ENCODE data around the gene SH3RF1. TPM values are rescaled to one million over a fixed set of nuclear protein-coding genes. Genes with fewer than 3 reads are reported as not detected.
A peak's percentile ranks its signal among the peaks of the same experiment; 100 is the strongest.

The SH3RF1 gene
- total and polyA plus RNA-seq, 2 experiments from 2014 or later: 7.8 to 12.4 TPM

GRCh38 chr4:169174247-169174646 lies 96.5 kb downstream of the SH3RF1 start:
- H3K4me1 ChIP-seq (ENCODE audit: insufficient read depth): peaks cover 10% of the 10 kb centered on the region; the same call in 1 of the 2 replicates
- H3K4me3 Mint-ChIP-seq: no peak overlapping the region
- DNase-seq (ENCODE audit: low spot score) (no peak), ATAC-seq (peak; percentile 58)
- H3K27me3 Mint-ChIP-seq (ENCODE audit: insufficient read depth, low read depth, poor library complexity): peaks cover 2% of the 10 kb centered on the region
- H3K9me2 ChIP-seq (ENCODE audit: insufficient read depth): 0 out of 2 replicates have a peak, but pooled peaks cover 5% of the 10 kb centered on the region
- no peaks in the 10 kb centered on the region for H3K27me3 ChIP-seq (ENCODE audit: insufficient read depth)
- peaks cover 22% of the 10 kb centered on the region for H3K4me1 Mint-ChIP-seq
- H3K4me2 ChIP-seq: no peak overlapping the region
- H3K36me3 Mint-ChIP-seq (ENCODE audit: low read depth): no peaks in the 10 kb centered on the region
- H3F3A ChIP-seq (replicated peaks; ENCODE audit: low read depth): no peaks in the 10 kb centered on the region
- peak overlapping the region; percentile 1; the same call in 1 of the 2 replicates for H3K27ac Mint-ChIP-seq
- no peaks in the 10 kb centered on the region for H3K9me3 Mint-ChIP-seq
- TF ChIP-seq EZH2 (IDR thresholded peaks at IDR 0.05; ENCODE audit: low read depth, unreplicated experiment): no peak
- no peak for TF ChIP-seq ZNF331 (CRISPR knock-in tag; IDR thresholded peaks at IDR 0.05; ENCODE audit: low read depth)
- TF ChIP-seq JUNB (IDR thresholded peaks at IDR 0.05; ENCODE audit: unreplicated experiment): no peak
- TF ChIP-seq POLR2AphosphoS5 (IDR thresholded peaks at IDR 0.05; ENCODE audit: low read depth): no peak
- no peak for TF ChIP-seq ZNF462 (CRISPR knock-in tag; IDR thresholded peaks at IDR 0.05)
- TF ChIP-seq EZH2phosphoT487 (IDR thresholded peaks at IDR 0.05; ENCODE audit: unreplicated experiment): no peak
- TF ChIP-seq ZNF114 (CRISPR knock-in tag; IDR thresholded peaks at IDR 0.05): no peak
- H3K4me3 ChIP-seq: no peak overlapping the region
- 0 out of 2 replicates have a peak, but pooled peaks cover 3% of the 10 kb centered on the region for H4K20me1 ChIP-seq (replicated peaks; ENCODE audit: insufficient read depth)
- peaks cover 34% of the 10 kb centered on the region for H3K79me2 ChIP-seq (replicated peaks; ENCODE audit: insufficient read depth)
- H3K36me3 ChIP-seq (ENCODE audit: insufficient read depth): no peaks in the 10 kb centered on the region
- no peak overlapping the region for H2AFZ ChIP-seq
- H3K27ac ChIP-seq (ENCODE audit: low read depth): no peak overlapping the region

Data from GM23338 (cell line).